NCI-H69 (cell line): ENCODE measurements around the gene VIPR2.
"Not testable (repeated sequence)": the region's sequence is repeated elsewhere in the genome, so short reads cannot be mapped to it uniquely, and the experiment has no call there.

Source experiments
- DNase-seq: peaks from one replicate; lab custom pipeline; 2025; lab: John Stamatoyannopoulos, UW

VIPR2 gene

GRCh38 chr7:159091480-159092475, 52.9 kb downstream of the VIPR2 start:
- no peak for DNase-seq

GRCh38 chr7:159091041-159091440, 53.6 kb downstream of the VIPR2 start:
- DNase-seq, result no peak

GRCh38 chr7:159088016-159088865, 56.4 kb downstream of the VIPR2 start:
- no peak for DNase-seq

- DNase-seq, result no peak
These were observed 58.3 kb downstream of the VIPR2 start for GRCh38 chr7:159086301-159086925.

- DNase-seq, result no peak
These were observed 60.4 kb downstream of the VIPR2 start for GRCh38 chr7:159084069-159084801.

- no peak for DNase-seq
These were observed 61.0 kb downstream of the VIPR2 start for GRCh38 chr7:159083698-159084068.

- DNase-seq, result no peak
These were observed 61.5 kb downstream of the VIPR2 start for GRCh38 chr7:159083001-159083697.

- DNase-seq, result not testable (repeated sequence)
These were observed 62.6 kb downstream of the VIPR2 start for GRCh38 chr7:159082075-159082474.

- no peak for DNase-seq
These were observed 65.8 kb downstream of the VIPR2 start for GRCh38 chr7:159078911-159079270.

GRCh38 chr7:159078193-159078910, 66.3 kb downstream of the VIPR2 start:
- DNase-seq, result no peak

- no peak for DNase-seq
These were observed 68.3 kb downstream of the VIPR2 start for GRCh38 chr7:159076333-159076732.

GRCh38 chr7:159075563-159076238, 69.0 kb downstream of the VIPR2 start:
- DNase-seq, result no peak

GRCh38 chr7:159071260-159071659, 73.4 kb downstream of the VIPR2 start:
- no peak for DNase-seq

GRCh38 chr7:159070431-159071148, 74.1 kb downstream of the VIPR2 start:
- no peak for DNase-seq

- no peak for DNase-seq
These were observed 75.7 kb downstream of the VIPR2 start for GRCh38 chr7:159068893-159069448.

GRCh38 chr7:159068488-159068811, 76.2 kb downstream of the VIPR2 start:
- no peak for DNase-seq

GRCh38 chr7:159067576-159068487, 76.8 kb downstream of the VIPR2 start:
- no peak for DNase-seq
